IMR-90 (cell line): Measurements from ENCODE around the gene ZNF20. TPM values are rescaled to one million over a fixed set of nuclear protein-coding genes. Genes with fewer than 3 reads are reported as not detected.

ENCODE experiments used
- ATAC-seq: fragments of 200-7000 bp; cut with Tn5 transposase; 2 replicates; pipeline ENCODE4 v1.9.1; 2020; ENCODE audit warnings: low read depth, mild to moderate bottlenecking, moderate library complexity
- BruUV-seq: library from RNA; stranded (reverse); fragments of 400-500 nt; replicated peaks from 2 replicates; lab custom pipeline; 2021; lab: Mats Ljungman, UMichigan
- CTCF ChIA-PET: fragments of 300-600 bp; formaldehyde crosslinking; extraction: SDS; loops from one replicate; lab custom pipeline; 2021; ENCODE audit warnings: antibody characterized with exemption; lab: Yijun Ruan, JAX
- POLR2A ChIA-PET: fragments of 300-600 bp; sonication (Branson Sonifier 250); formaldehyde crosslinking; loops from one replicate; lab custom pipeline; 2022; ENCODE audit warnings: antibody characterized with exemption; ENCODE audit not compliant: unreplicated experiment; lab: Charles Lee
- DNase-seq: peaks from one replicate; pipeline ENCODE4 v3.0.0; 2013
- H2AFZ ChIP-seq: replicated peaks from 2 replicates; pipeline ENCODE3; 2013; ENCODE audit warnings: low read length, mild to moderate bottlenecking; ENCODE audit not compliant: poor library complexity
- H2AK5ac ChIP-seq: 2 replicates; pipeline ENCODE4 v1.6.1; 2013; ENCODE audit warnings: low read depth, low read length, inconsistent platforms
- H2AK9ac ChIP-seq: replicated peaks from 2 replicates; pipeline ENCODE3; 2013; ENCODE audit warnings: mild to moderate bottlenecking, low read depth, low read length, moderate library complexity; ENCODE audit not compliant: poor library complexity
- H2BK120ac ChIP-seq: 2 replicates; pipeline ENCODE4 v1.6.1; 2013; ENCODE audit warnings: low read depth, low read length, inconsistent platforms
- H2BK15ac ChIP-seq: 3 replicates; pipeline ENCODE4 v1.6.1; 2013; ENCODE audit warnings: low read depth, low read length, inconsistent platforms
- H2BK20ac ChIP-seq: 2 replicates; pipeline ENCODE4 v1.6.1; 2013; ENCODE audit warnings: low read depth, mild to moderate bottlenecking, inconsistent platforms, low read length, moderate library complexity
- H2BK5ac ChIP-seq: 2 replicates; pipeline ENCODE4 v1.6.1; 2013; ENCODE audit warnings: mild to moderate bottlenecking, low read depth, low read length, inconsistent platforms; ENCODE audit not compliant: poor library complexity, severe bottlenecking
- H3K14ac ChIP-seq: replicated peaks from 2 replicates; pipeline ENCODE4 v1.6.1; 2013; ENCODE audit warnings: low read depth, low read length, inconsistent platforms
- H3K18ac ChIP-seq: 2 replicates; pipeline ENCODE4 v1.6.1; 2013; ENCODE audit warnings: low read depth, low read length, control low read depth
- H3K23ac ChIP-seq: 2 replicates; pipeline ENCODE4 v1.6.1; 2013; ENCODE audit warnings: low read depth, low read length, inconsistent platforms
- H3K27ac ChIP-seq: 2 replicates; pipeline ENCODE4 v1.5.1; 2013; ENCODE audit warnings: mild to moderate bottlenecking, control low read depth, low read length; ENCODE audit not compliant: insufficient read depth
- H3K27me3 ChIP-seq: 2 replicates; pipeline ENCODE4 v1.6.1; 2013; ENCODE audit warnings: low read length; ENCODE audit not compliant: control insufficient read depth, insufficient read depth
- H3K36me3 ChIP-seq: 2 replicates; pipeline ENCODE4 v1.6.1; 2013; ENCODE audit warnings: low read length, mixed read lengths; ENCODE audit not compliant: control insufficient read depth, insufficient read depth
- H3K4ac ChIP-seq: 2 replicates; pipeline ENCODE4 v1.6.1; 2013; ENCODE audit warnings: low read depth, low read length, inconsistent platforms
- H3K4me1 ChIP-seq: 2 replicates; pipeline ENCODE4 v1.6.1; 2013; ENCODE audit warnings: low read length, mixed read lengths; ENCODE audit not compliant: control insufficient read depth, insufficient read depth
- H3K4me2 ChIP-seq: 2 replicates; pipeline ENCODE4 v1.6.1; 2013; ENCODE audit warnings: low read depth, mild to moderate bottlenecking, control low read depth, low read length, moderate library complexity
- H3K4me3 ChIP-seq: 2 replicates; pipeline ENCODE4 v1.5.1; 2013; ENCODE audit warnings: low read depth, mild to moderate bottlenecking, control low read depth, low read length, moderate library complexity; ENCODE audit not compliant: insufficient read depth
- H3K56ac ChIP-seq: 2 replicates; pipeline ENCODE4 v1.6.1; 2013; ENCODE audit warnings: low read length, inconsistent platforms; ENCODE audit not compliant: insufficient read depth; ENCODE audit errors: extremely low read depth
- H3K79me1 ChIP-seq, 2 experiments: 2 replicates each; pipeline ENCODE4 v1.6.1; 2013; ENCODE audit warnings: low read length in 2 of 2, inconsistent platforms in 1 of 2, low read depth in 1 of 2
- H3K9ac ChIP-seq: 2 replicates; pipeline ENCODE4 v1.6.1; 2013; ENCODE audit warnings: low read depth, low read length, control low read depth
- H3K9me1 ChIP-seq: 2 replicates; pipeline ENCODE4 v1.6.1; 2013; ENCODE audit warnings: low read length, inconsistent platforms; ENCODE audit not compliant: insufficient read depth
- H3K9me3 ChIP-seq: 2 replicates; pipeline ENCODE4 v1.6.1; 2013; ENCODE audit warnings: low read length; ENCODE audit not compliant: control insufficient read depth, insufficient read depth
- H4K20me1 ChIP-seq: 2 replicates; pipeline ENCODE4 v1.6.1; 2013; ENCODE audit warnings: low read length, inconsistent platforms; ENCODE audit not compliant: insufficient read depth
- H4K5ac ChIP-seq: 2 replicates; pipeline ENCODE4 v1.6.1; 2013; ENCODE audit warnings: mild to moderate bottlenecking, low read depth, low read length, control low read depth
- H4K8ac ChIP-seq, 2 experiments: 2 replicates each; pipeline ENCODE4 v1.6.1; 2013; ENCODE audit warnings: low read depth in 2 of 2, low read length in 2 of 2, control low read depth in 1 of 2, inconsistent platforms in 1 of 2
- H4K91ac ChIP-seq: 2 replicates; pipeline ENCODE4 v1.6.1; 2013; ENCODE audit warnings: low read depth, low read length, inconsistent platforms; ENCODE audit not compliant: insufficient read depth
- BHLHE40 ChIP-seq: fragments of 150-350 bp; IDR thresholded peaks from 2 replicates; pipeline ENCODE4 v1.6.1; 2016; ENCODE audit warnings: mild to moderate bottlenecking, low read depth, low read length
- CEBPB ChIP-seq: IDR thresholded peaks from 2 replicates; pipeline ENCODE4 v1.6.1; 2012; ENCODE audit warnings: low read depth, low read length, improper control_type of control experiment
- CHD1 ChIP-seq: IDR thresholded peaks from 2 replicates; pipeline ENCODE4 v1.6.1; 2012; ENCODE audit warnings: low read depth, low read length, improper control_type of control experiment
- CTCF ChIP-seq: conservative IDR thresholded peaks from 2 replicates; pipeline ENCODE4 v1.5.1; 2012; ENCODE audit warnings: mild to moderate bottlenecking, low read depth, low read length, improper control_type of control experiment
- ELK1 ChIP-seq: fragments of 150-350 bp; IDR thresholded peaks from 2 replicates; pipeline ENCODE4 v1.6.1; 2016; ENCODE audit warnings: low read depth, mild to moderate bottlenecking, low read length, moderate library complexity, borderline replicate concordance
- FOS ChIP-seq: fragments of 150-350 bp; IDR thresholded peaks from 2 replicates; pipeline ENCODE4 v1.6.1; 2016; ENCODE audit warnings: low read depth, low read length
- MAFK ChIP-seq: IDR thresholded peaks from 2 replicates; pipeline ENCODE4 v1.6.1; 2012; ENCODE audit warnings: low read depth, low read length, improper control_type of control experiment
- MAZ ChIP-seq: IDR thresholded peaks from 2 replicates; pipeline ENCODE4 v1.6.1; 2012; ENCODE audit warnings: low read depth, mild to moderate bottlenecking, low read length, improper control_type of control experiment, moderate library complexity, borderline replicate concordance
- MXI1 ChIP-seq: IDR thresholded peaks from 2 replicates; pipeline ENCODE4 v1.6.1; 2012; ENCODE audit warnings: low read depth, mild to moderate bottlenecking, low read length, moderate library complexity, borderline replicate concordance
- NFE2L2 ChIP-seq: fragments of 150-350 bp; IDR thresholded peaks from 2 replicates; pipeline ENCODE4 v1.6.1; 2016; ENCODE audit warnings: low read depth, mild to moderate bottlenecking, low read length
- POLR2A ChIP-seq: IDR thresholded peaks from 2 replicates; pipeline ENCODE4 v1.6.1; 2012; ENCODE audit warnings: mild to moderate bottlenecking, low read depth, low read length
- RAD21 ChIP-seq: IDR thresholded peaks from 2 replicates; pipeline ENCODE4 v1.6.1; 2012; ENCODE audit warnings: low read length, improper control_type of control experiment
- RCOR1 ChIP-seq: IDR thresholded peaks from 2 replicates; pipeline ENCODE4 v1.6.1; 2012; ENCODE audit warnings: mild to moderate bottlenecking, low read length, improper control_type of control experiment; ENCODE audit not compliant: insufficient replicate concordance
- RFX5 ChIP-seq: IDR thresholded peaks from 2 replicates; pipeline ENCODE4 v1.8.0; 2012; ENCODE audit warnings: low read depth, mild to moderate bottlenecking, low read length, moderate library complexity
- SMC3 ChIP-seq: fragments of 150-350 bp; IDR thresholded peaks from 2 replicates; pipeline ENCODE4 v1.6.1; 2016; ENCODE audit warnings: low read depth, mild to moderate bottlenecking, antibody characterized with exemption, low read length, moderate library complexity
- WGBS, 2 experiments: methylation state at CpG; one replicate each; pipeline versions ENCODE4 v1.1.5 to v1.1.7; 2013; ENCODE audit warnings: missing lambda C conversion rate in 2 of 2; ENCODE audit not compliant: insufficient read length in 1 of 2; ENCODE audit errors: extremely low coverage in 2 of 2; 5-methylcytosine and 5-hydroxymethylcytosine counted together
- dilution Hi-C: fragments of 300-500 bp; cut with HindIII; formaldehyde crosslinking; loops from one replicate; pipeline ENCODE4 v1.14.3; 2018; ENCODE audit warnings: low sequenced_read_pairs; ENCODE audit not compliant: unreplicated experiment
- in situ Hi-C: fragments of 300-500 bp; cut with MboI; formaldehyde crosslinking; loops from 3 replicates; pipeline ENCODE4 v1.14.3; 2019; ENCODE audit warnings: low sequenced_read_pairs, inconsistent platforms, mixed read lengths
- intact Hi-C: fragments of 100-400 bp; cut with micrococcal nuclease; formaldehyde crosslinking; loops from 2 replicates; pipeline ENCODE4 v1.10.0; 2022
- polyA plus RNA-seq, 3 experiments: library from polyadenylated mRNA; depleted of rRNA; stranded (reverse); fragments of >200 nt; gene quantifications; 2 replicates each; pipeline ENCODE4 v1.2.3, GENCODE V29; 2012; ENCODE audit warnings: low replicate concordance in 1 of 3
- total RNA-seq: library from RNA; depleted of rRNA; stranded (reverse); fragments of >200 nt; gene quantifications from 2 replicates; pipeline ENCODE4 v1.2.3, GENCODE V29; 2012
- TF ChIP-seq, protein P1 (sequence below): fragments of 150-350 bp; IDR thresholded peaks from 2 replicates; pipeline ENCODE4 v1.6.1; 2017; ENCODE audit warnings: mild to moderate bottlenecking, antibody characterized with exemption, low read length, low read depth

The ZNF20 gene
- total and polyA plus RNA-seq, 2 of the 4 experiments (the other 2 are of a cell fraction): 2.1 to 7.9 TPM

DNA sequence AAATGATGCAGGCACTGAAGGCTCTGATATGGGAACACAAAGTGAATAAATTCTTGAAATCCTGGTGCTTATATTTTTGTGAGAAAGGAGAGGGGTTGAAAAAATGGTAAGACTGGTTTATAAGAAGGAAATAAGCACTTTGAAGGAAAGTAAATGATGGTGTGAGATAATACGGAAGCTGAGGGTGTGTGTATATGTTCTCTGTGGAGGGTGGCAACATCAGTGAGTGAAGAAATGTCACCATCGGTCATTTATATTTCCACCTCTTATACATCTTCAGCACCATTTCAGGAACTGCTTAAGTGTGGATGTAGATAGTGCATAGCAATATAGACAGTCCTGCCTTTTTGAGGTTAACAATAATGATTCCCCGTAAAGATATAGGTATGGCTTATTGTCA, 40.2 kb upstream of the ZNF20 start:
- Histone ChIP-seq H3K9me1 (no peaks in the 10 kb centered on the region), H2AFZ (no peak overlapping the region), H2AK9ac (no peak overlapping the region), H3K9me3 (peaks cover 57% of the 10 kb centered on the region), H3K56ac (no peak overlapping the region), H3K9ac (no peak overlapping the region), H3K4ac (no peak overlapping the region), H2AK5ac (no peak overlapping the region), H3K14ac (no peak overlapping the region), H2BK20ac (no peak overlapping the region), H3K23ac (no peak overlapping the region), H2BK15ac (no peak overlapping the region), H2BK120ac (no peak overlapping the region), H3K79me1 (peaks cover 9 to 41% of the 10 kb centered on the region in 2 experiments; a peak in 3 of 4 replicates), H3K36me3 (peaks cover 16% of the 10 kb centered on the region), H3K27ac (no peak overlapping the region), H4K8ac (no peak overlapping the region), H3K4me2 (no peak overlapping the region), H4K91ac (no peak overlapping the region), H3K18ac (no peak overlapping the region), H4K5ac (no peak overlapping the region), H4K20me1 (no peaks in the 10 kb centered on the region), H3K4me3 (no peak overlapping the region), H3K4me1 (no peaks in the 10 kb centered on the region), H3K27me3 (no peaks in the 10 kb centered on the region), H2BK5ac (no peak overlapping the region)
- TF ChIP-seq RFX5: no peak
- TF ChIP-seq CTCF: no peak
- no peak for TF ChIP-seq MAZ
- TF ChIP-seq, protein P1, sequence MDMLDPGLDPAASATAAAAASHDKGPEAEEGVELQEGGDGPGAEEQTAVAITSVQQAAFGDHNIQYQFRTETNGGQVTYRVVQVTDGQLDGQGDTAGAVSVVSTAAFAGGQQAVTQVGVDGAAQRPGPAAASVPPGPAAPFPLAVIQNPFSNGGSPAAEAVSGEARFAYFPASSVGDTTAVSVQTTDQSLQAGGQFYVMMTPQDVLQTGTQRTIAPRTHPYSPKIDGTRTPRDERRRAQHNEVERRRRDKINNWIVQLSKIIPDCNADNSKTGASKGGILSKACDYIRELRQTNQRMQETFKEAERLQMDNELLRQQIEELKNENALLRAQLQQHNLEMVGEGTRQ: no peak
- TF ChIP-seq ELK1: no peak
- TF ChIP-seq FOS: no peak
- no peak for TF ChIP-seq MXI1
- no peak for TF ChIP-seq RCOR1
- TF ChIP-seq CHD1: no peak
- TF ChIP-seq SMC3: no peak
- no peak for TF ChIP-seq BHLHE40
- TF ChIP-seq POLR2A: no peak
- TF ChIP-seq RAD21: no peak
- no peak for TF ChIP-seq CEBPB
- TF ChIP-seq MAFK: no peak
- TF ChIP-seq NFE2L2: no peak
- no TSS peak for BruUV-seq
- in situ Hi-C loops (no loop called here), dilution Hi-C loops (no loop called here), intact Hi-C loops (no loop called here)
- ChIA-PET POLR2A (no interaction called here), CTCF (no interaction called here)
- no peak for DNase-seq
- WGBS, 2 experiments: 100% methylated on average over 1 of the region's 3 CpGs; no CpG with 5 or more reads in 1 of the 2 experiments
- ATAC-seq: no peak
